Measurements from ENCODE around the gene RNF157. TPM values are rescaled to one million over a fixed set of nuclear protein-coding genes. Genes with fewer than 3 reads are reported as not detected.

Gene RNF157
- total and polyA plus RNA-seq, 11 donors, result 3.6 to 7.4 (median 5.2) TPM

- intact Hi-C loops (cut with DNase I), result no loop called here
- TF ChIP-seq CTCF (IDR thresholded peaks at IDR 0.05) (no peak), POLR2A (IDR thresholded peaks at IDR 0.05) (no peak)
- H3K4me1 ChIP-seq, result peaks cover 6 to 62% (median 39%) of the 10 kb centered on the region in 12 donors
- peaks cover 31 to 46% (median 42%) of the 10 kb centered on the region in 9 donors for H3K27me3 ChIP-seq
- peak; percentile 83 to 97 (median 90) for ATAC-seq
- DNase-seq, result peak; percentile 85 to 93 (median 87)
- H3K9me3 ChIP-seq, result no peaks in the 10 kb centered on the region
- peak within 1 kb of the TSS; percentile 18 to 62 (median 54) for H3K4me3 ChIP-seq
- no peak within 1 kb of the TSS for H3K27ac ChIP-seq
- no peaks in the 10 kb centered on the region for H3K36me3 ChIP-seq
- 5 to 11% (median 9%) methylated on average over 32 to 59 of the region's 59 CpGs for WGBS, 4 donors
Observed at GRCh38 chr17:76141212-76142038, 98.9 kb downstream of the RNF157 start, which contains the start of gene FOXJ1. Gene FOXJ1, minus strand, starts transcription at chr17:76141245. Its CDS starts 850 bp downstream, at chr17:76140395.

- no peak for ATAC-seq
- no peak for DNase-seq
- H3K27ac ChIP-seq, result no peak overlapping the region
- peaks cover 6 to 55% (median 36%) of the 10 kb centered on the region in 12 donors for H3K4me1 ChIP-seq
- H3K9me3 ChIP-seq, result no peaks in the 10 kb centered on the region
- no peaks in the 10 kb centered on the region for H3K36me3 ChIP-seq
- TF ChIP-seq CTCF (IDR thresholded peaks at IDR 0.05), result no peak
- TF ChIP-seq POLR2A (IDR thresholded peaks at IDR 0.05), result no peak
- 2 to 5% (median 3%) methylated on average over 20 to 24 of the region's 24 CpGs for WGBS, 4 donors
- peak overlapping the region in 11 of 12 donors; percentile 28 to 62 (median 55) for H3K4me3 ChIP-seq
- intact Hi-C loops (cut with DNase I), result no loop called here
- peaks cover 31 to 53% (median 48%) of the 10 kb centered on the region in 9 donors for H3K27me3 ChIP-seq
Observed at GRCh38 chr17:76140661-76141211, 99.6 kb downstream of the RNF157 start.

- ATAC-seq (no peak), DNase-seq (peak in 1 of 5 donors; percentile 23)
- no peak for TF ChIP-seq POLR2A (IDR thresholded peaks at IDR 0.05)
- TF ChIP-seq CTCF (IDR thresholded peaks at IDR 0.05), result no peak
- Histone ChIP-seq H3K27ac (no peak overlapping the region), H3K4me1 (peaks cover 6 to 51% (median 32%) of the 10 kb centered on the region in 12 donors), H3K9me3 (no peaks in the 10 kb centered on the region), H3K36me3 (no peaks in the 10 kb centered on the region), H3K4me3 (peak overlapping the region in 8 of 12 donors; percentile 5 to 60 (median 15)), H3K27me3 (peaks cover 36 to 60% (median 55%) of the 10 kb centered on the region in 9 donors)
- intact Hi-C loops (cut with DNase I), result no loop called here
- 10 to 30% (median 14%) methylated on average over 21 to 78 of the region's 78 CpGs for WGBS, 4 donors
Observed at GRCh38 chr17:76139801-76140660, 100.3 kb downstream of the RNF157 start.

All from heart left ventricle (tissue), 16 donors.